Prostate gland (tissue), 2 donors: ENCODE results near the gene ANKRD33.

ENCODE experiments used
- CTCF ChIP-seq, 4 experiments: fragments of 200-600 bp in 2 of 4; fragments of 450-650 bp in 2 of 4; sonication (generic) in 2 of 4; IDR thresholded peaks; 1 replicate in 3 of 4; 2 replicates in 1 of 4; pipeline ENCODE4 v1.5.1; 2016 to 2019; ENCODE audit warnings: antibody characterized with exemption in 4 of 4, mild to moderate bottlenecking in 2 of 4, moderate library complexity in 2 of 4
- POLR2A ChIP-seq: fragments of 450-650 bp; IDR thresholded peaks from one replicate; pipeline ENCODE4 v1.6.1; 2016; ENCODE audit warnings: antibody characterized with exemption, mild to moderate bottlenecking
- POLR2AphosphoS5 ChIP-seq: sonication (generic); formaldehyde crosslinking; IDR thresholded peaks from one replicate; pipeline ENCODE4 v1.6.1; 2017; ENCODE audit warnings: antibody characterized with exemption

GRCh38 chr12:51904951-51905470 lies 17.1 kb downstream of the ANKRD33 start:
- TF ChIP-seq POLR2A (no peak), CTCF (IDR thresholded peaks at IDR 0.05) (no peak), POLR2AphosphoS5 (peak; percentile 42)
